ENCODE data around the gene GBE1.
A peak's percentile ranks its signal among the peaks of the same experiment; 100 is the strongest.
"Not testable (repeated sequence)": the region's sequence is repeated elsewhere in the genome, so short reads cannot be mapped to it uniquely, and the experiment has no call there.

The GBE1 gene

GRCh38 chr3:81763001-81763400, 1.6 kb upstream of the GBE1 start:
- peak overlapping the region; percentile 99 for H3K27ac ChIP-seq (replicated peaks)
- no peak for DNase-seq (ENCODE audit: low read depth in 1 of 2, low spot score in 1 of 2)
- H3K27me3 ChIP-seq (ENCODE audit: insufficient read depth, poor library complexity, severe bottlenecking): no peaks in the 10 kb centered on the region
- H3K4me3 ChIP-seq (replicated peaks; ENCODE audit: insufficient read depth, low read length): no peak overlapping the region
- TF ChIP-seq, protein P1, sequence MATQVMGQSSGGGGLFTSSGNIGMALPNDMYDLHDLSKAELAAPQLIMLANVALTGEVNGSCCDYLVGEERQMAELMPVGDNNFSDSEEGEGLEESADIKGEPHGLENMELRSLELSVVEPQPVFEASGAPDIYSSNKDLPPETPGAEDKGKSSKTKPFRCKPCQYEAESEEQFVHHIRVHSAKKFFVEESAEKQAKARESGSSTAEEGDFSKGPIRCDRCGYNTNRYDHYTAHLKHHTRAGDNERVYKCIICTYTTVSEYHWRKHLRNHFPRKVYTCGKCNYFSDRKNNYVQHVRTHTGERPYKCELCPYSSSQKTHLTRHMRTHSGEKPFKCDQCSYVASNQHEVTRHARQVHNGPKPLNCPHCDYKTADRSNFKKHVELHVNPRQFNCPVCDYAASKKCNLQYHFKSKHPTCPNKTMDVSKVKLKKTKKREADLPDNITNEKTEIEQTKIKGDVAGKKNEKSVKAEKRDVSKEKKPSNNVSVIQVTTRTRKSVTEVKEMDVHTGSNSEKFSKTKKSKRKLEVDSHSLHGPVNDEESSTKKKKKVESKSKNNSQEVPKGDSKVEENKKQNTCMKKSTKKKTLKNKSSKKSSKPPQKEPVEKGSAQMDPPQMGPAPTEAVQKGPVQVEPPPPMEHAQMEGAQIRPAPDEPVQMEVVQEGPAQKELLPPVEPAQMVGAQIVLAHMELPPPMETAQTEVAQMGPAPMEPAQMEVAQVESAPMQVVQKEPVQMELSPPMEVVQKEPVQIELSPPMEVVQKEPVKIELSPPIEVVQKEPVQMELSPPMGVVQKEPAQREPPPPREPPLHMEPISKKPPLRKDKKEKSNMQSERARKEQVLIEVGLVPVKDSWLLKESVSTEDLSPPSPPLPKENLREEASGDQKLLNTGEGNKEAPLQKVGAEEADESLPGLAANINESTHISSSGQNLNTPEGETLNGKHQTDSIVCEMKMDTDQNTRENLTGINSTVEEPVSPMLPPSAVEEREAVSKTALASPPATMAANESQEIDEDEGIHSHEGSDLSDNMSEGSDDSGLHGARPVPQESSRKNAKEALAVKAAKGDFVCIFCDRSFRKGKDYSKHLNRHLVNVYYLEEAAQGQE (IDR thresholded peaks at IDR 0.05; ENCODE audit: insufficient replicate concordance, low read depth): no peak
- TF ChIP-seq GABPA (IDR thresholded peaks at IDR 0.05; ENCODE audit: low read depth) (no peak), POLR2AphosphoS5 (IDR thresholded peaks at IDR 0.05; ENCODE audit: low read depth) (no peak), SPI1 (IDR thresholded peaks at IDR 0.05; ENCODE audit: borderline replicate concordance, low read depth) (peak; percentile 29; the same call in 1 of the 2 replicates)
- TF ChIP-seq, protein P2, sequence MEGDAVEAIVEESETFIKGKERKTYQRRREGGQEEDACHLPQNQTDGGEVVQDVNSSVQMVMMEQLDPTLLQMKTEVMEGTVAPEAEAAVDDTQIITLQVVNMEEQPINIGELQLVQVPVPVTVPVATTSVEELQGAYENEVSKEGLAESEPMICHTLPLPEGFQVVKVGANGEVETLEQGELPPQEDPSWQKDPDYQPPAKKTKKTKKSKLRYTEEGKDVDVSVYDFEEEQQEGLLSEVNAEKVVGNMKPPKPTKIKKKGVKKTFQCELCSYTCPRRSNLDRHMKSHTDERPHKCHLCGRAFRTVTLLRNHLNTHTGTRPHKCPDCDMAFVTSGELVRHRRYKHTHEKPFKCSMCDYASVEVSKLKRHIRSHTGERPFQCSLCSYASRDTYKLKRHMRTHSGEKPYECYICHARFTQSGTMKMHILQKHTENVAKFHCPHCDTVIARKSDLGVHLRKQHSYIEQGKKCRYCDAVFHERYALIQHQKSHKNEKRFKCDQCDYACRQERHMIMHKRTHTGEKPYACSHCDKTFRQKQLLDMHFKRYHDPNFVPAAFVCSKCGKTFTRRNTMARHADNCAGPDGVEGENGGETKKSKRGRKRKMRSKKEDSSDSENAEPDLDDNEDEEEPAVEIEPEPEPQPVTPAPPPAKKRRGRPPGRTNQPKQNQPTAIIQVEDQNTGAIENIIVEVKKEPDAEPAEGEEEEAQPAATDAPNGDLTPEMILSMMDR (IDR thresholded peaks at IDR 0.05; ENCODE audit: insufficient read depth, low read length): no peak

GRCh38 chr3:81761904-81762580, 597 bp upstream of the GBE1 start:
- peak overlapping the region; percentile 48 for H3K4me3 ChIP-seq (replicated peaks; ENCODE audit: insufficient read depth, low read length)
- TF ChIP-seq POLR2AphosphoS5 (IDR thresholded peaks at IDR 0.05; ENCODE audit: low read depth) (no peak), SPI1 (IDR thresholded peaks at IDR 0.05; ENCODE audit: borderline replicate concordance, low read depth) (no peak), GABPA (IDR thresholded peaks at IDR 0.05; ENCODE audit: low read depth) (no peak)
- TF ChIP-seq, protein P2 (IDR thresholded peaks at IDR 0.05; ENCODE audit: insufficient read depth, low read length): no peak
- TF ChIP-seq, protein P1 (IDR thresholded peaks at IDR 0.05; ENCODE audit: insufficient replicate concordance, low read depth): no peak
- no peak for DNase-seq (ENCODE audit: low read depth in 1 of 2, low spot score in 1 of 2)
- peak overlapping the region; percentile 99 for H3K27ac ChIP-seq (replicated peaks)
- H3K27me3 ChIP-seq (ENCODE audit: insufficient read depth, poor library complexity, severe bottlenecking): no peaks in the 10 kb centered on the region

DNA sequence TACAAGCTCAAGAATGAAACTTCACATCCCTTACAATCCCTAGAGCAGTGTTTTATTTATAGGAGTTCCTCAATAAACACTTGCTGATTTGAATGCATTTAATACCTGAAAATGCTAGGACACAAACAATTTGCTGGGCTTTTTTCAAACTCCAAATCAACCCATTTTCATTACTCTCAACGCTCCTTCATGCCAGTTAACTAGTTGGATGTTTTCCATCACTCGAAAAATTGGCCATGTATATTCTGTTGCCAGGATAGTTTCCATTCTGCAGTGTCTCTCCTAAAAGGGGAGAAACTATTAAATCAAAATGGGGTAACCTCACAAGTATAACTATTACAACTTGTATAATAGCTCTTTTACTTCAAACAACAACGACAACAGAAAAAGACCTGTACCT, 1.2 kb downstream of the GBE1 start:
- no peak for DNase-seq (ENCODE audit: low read depth in 1 of 2, low spot score in 1 of 2)
- H3K27ac ChIP-seq (replicated peaks): peak overlapping the region; percentile 99

GRCh38 chr3:81758771-81759170, 2.7 kb downstream of the GBE1 start:
- not testable (repeated sequence) for H3K4me3 ChIP-seq (replicated peaks; ENCODE audit: insufficient read depth, low read length); H3K27ac ChIP-seq (replicated peaks); H3K27me3 ChIP-seq (ENCODE audit: insufficient read depth, poor library complexity, severe bottlenecking); DNase-seq (ENCODE audit: low read depth in 1 of 2, low spot score in 1 of 2)

More for the DNA sequence above, 1.2 kb downstream of the GBE1 start:
- TF ChIP-seq, protein P1 (IDR thresholded peaks at IDR 0.05; ENCODE audit: insufficient replicate concordance, low read depth): no peak
- TF ChIP-seq POLR2AphosphoS5 (IDR thresholded peaks at IDR 0.05; ENCODE audit: low read depth) (no peak), SPI1 (IDR thresholded peaks at IDR 0.05; ENCODE audit: borderline replicate concordance, low read depth) (no peak), GABPA (IDR thresholded peaks at IDR 0.05; ENCODE audit: low read depth) (no peak)
- TF ChIP-seq, protein P2 (IDR thresholded peaks at IDR 0.05; ENCODE audit: insufficient read depth, low read length): no peak
- H3K27me3 ChIP-seq (ENCODE audit: insufficient read depth, poor library complexity, severe bottlenecking): no peaks in the 10 kb centered on the region
- peak overlapping the region; percentile 38 for H3K4me3 ChIP-seq (replicated peaks; ENCODE audit: insufficient read depth, low read length)
